GM21381 (cell line): ENCODE measurements around the gene AKIP1.
"Not testable (repeated sequence)": the region's sequence is repeated elsewhere in the genome, so short reads cannot be mapped to it uniquely, and the experiment has no call there.

ENCODE experiments used
- ATAC-seq: cut with Tn5 transposase; IDR thresholded peaks from one replicate; pipeline ENCODE4 v1.9.1; 2021; ENCODE audit warnings: mild to moderate bottlenecking, moderate library complexity; ENCODE audit not compliant: unreplicated experiment

AKIP1 gene

GRCh38 chr11:8914661-8915018 lies 3.7 kb downstream of the AKIP1 start:
- no peak for ATAC-seq

GRCh38 chr11:8917157-8917825 lies 6.3 kb downstream of the AKIP1 start:
- ATAC-seq: no peak

GRCh38 chr11:8922691-8923090 lies 11.7 kb downstream of the AKIP1 start:
- no peak for ATAC-seq

GRCh38 chr11:8925711-8926110 lies 14.7 kb downstream of the AKIP1 start:
- no peak for ATAC-seq

- ATAC-seq: no peak
Observed at GRCh38 chr11:8926236-8926635, 15.2 kb downstream of the AKIP1 start.

- ATAC-seq: no peak
Observed at GRCh38 chr11:8927233-8927632, 16.2 kb downstream of the AKIP1 start.

GRCh38 chr11:8928205-8928604 lies 17.2 kb downstream of the AKIP1 start:
- no peak for ATAC-seq

GRCh38 chr11:8928981-8929615 lies 18.1 kb downstream of the AKIP1 start:
- no peak for ATAC-seq

GRCh38 chr11:8930456-8931175 lies 19.6 kb downstream of the AKIP1 start:
- ATAC-seq: no peak

GRCh38 chr11:8932564-8933180 lies 21.7 kb downstream of the AKIP1 start, which contains the start of gene C11orf16:
Gene C11orf16 (minus strand): TSS chr11:8932947. CDS start chr11:8932308, 639 bp downstream.
- no peak for ATAC-seq

GRCh38 chr11:8933931-8934330 lies 22.9 kb downstream of the AKIP1 start:
- ATAC-seq: no peak

GRCh38 chr11:8934742-8935488 lies 23.9 kb downstream of the AKIP1 start:
- no peak for ATAC-seq

GRCh38 chr11:8935789-8936188 lies 24.8 kb downstream of the AKIP1 start:
- not testable (repeated sequence) for ATAC-seq

GRCh38 chr11:8937159-8937558 lies 26.2 kb downstream of the AKIP1 start:
- no peak for ATAC-seq

- ATAC-seq: no peak
Observed at GRCh38 chr11:8937659-8938058, 26.7 kb downstream of the AKIP1 start.

- no peak for ATAC-seq
Observed at GRCh38 chr11:8941341-8942103, 30.5 kb downstream of the AKIP1 start.

- no peak for ATAC-seq
Observed at GRCh38 chr11:8942518-8943066, 31.6 kb downstream of the AKIP1 start, which contains the start of gene ASCL3. Gene ASCL3 (minus strand): TSS chr11:8943016. CDS start chr11:8938161, 4,855 bp downstream.

GRCh38 chr11:8947230-8947943 lies 36.4 kb downstream of the AKIP1 start:
- ATAC-seq: no peak

GRCh38 chr11:8948886-8949285 lies 37.9 kb downstream of the AKIP1 start:
- no peak for ATAC-seq
